MG63 (cell line): ENCODE results near the gene TMBIM6. TPM values are rescaled to one million over a fixed set of nuclear protein-coding genes. Genes with fewer than 3 reads are reported as not detected.

Source experiments
- DNase-seq: peaks from one replicate; pipeline ENCODE4 v3.0.0-alpha.2; 2020
- H3K27me3 ChIP-seq: fragments of 250-450 bp; sonication (Bioruptor Pico); 2 replicates; pipeline ENCODE4 v1.5.1; 2020; ENCODE audit warnings: mild to moderate bottlenecking, moderate library complexity
- H3K36me3 ChIP-seq: fragments of 250-450 bp; sonication (Bioruptor Pico); 2 replicates; pipeline ENCODE4 v1.5.1; 2020; ENCODE audit warnings: mild to moderate bottlenecking, moderate library complexity
- H3K4me3 ChIP-seq: fragments of 250-450 bp; sonication (Bioruptor Pico); 2 replicates; pipeline ENCODE4 v1.5.1; 2020; ENCODE audit warnings: mild to moderate bottlenecking, moderate library complexity
- H3K9me3 ChIP-seq: fragments of 250-450 bp; sonication (Bioruptor Pico); 2 replicates; pipeline ENCODE4 v1.5.1; 2020; ENCODE audit warnings: mild to moderate bottlenecking, moderate library complexity
- total RNA-seq: library from RNA; depleted of rRNA; stranded (reverse); fragments of >200 nt; shearing (Covaris generic); gene quantifications from 2 replicates; pipeline ENCODE4 v1.2.3, GENCODE V29; 2014; ENCODE audit warnings: low replicate concordance

Gene TMBIM6
- total RNA-seq, 1 experiment from 2014 or later, result 260 TPM

DNA sequence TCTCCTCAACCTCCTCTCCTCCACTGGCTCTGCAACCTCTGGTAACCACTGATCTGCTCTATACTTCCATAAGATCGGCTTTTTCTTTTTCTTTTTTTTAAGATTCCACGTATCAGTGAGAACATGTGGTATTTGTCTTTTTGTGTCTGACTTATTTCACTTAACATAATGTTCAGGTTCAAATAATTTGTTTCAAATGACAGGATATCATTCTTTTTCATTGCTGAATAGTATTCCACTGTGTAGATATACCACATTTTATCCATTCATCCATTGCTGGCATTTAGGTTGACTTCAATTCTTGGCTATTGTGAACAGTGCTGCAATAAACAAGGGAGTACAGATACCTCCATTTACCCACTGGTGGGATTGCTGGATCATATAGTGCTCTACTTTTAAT, 46.3 kb downstream of the TMBIM6 start:
- H3K27me3 ChIP-seq, result no peaks in the 10 kb centered on the region
- no peak overlapping the region for H3K4me3 ChIP-seq
- no peaks in the 10 kb centered on the region for H3K36me3 ChIP-seq
- no peak for DNase-seq
- no peaks in the 10 kb centered on the region for H3K9me3 ChIP-seq

- no peak for DNase-seq
- Histone ChIP-seq H3K27me3 (no peaks in the 10 kb centered on the region), H3K9me3 (no peaks in the 10 kb centered on the region), H3K36me3 (no peaks in the 10 kb centered on the region), H3K4me3 (no peak overlapping the region)
Observed at GRCh38 chr12:49789992-49790391, 48.6 kb downstream of the TMBIM6 start.

DNA sequence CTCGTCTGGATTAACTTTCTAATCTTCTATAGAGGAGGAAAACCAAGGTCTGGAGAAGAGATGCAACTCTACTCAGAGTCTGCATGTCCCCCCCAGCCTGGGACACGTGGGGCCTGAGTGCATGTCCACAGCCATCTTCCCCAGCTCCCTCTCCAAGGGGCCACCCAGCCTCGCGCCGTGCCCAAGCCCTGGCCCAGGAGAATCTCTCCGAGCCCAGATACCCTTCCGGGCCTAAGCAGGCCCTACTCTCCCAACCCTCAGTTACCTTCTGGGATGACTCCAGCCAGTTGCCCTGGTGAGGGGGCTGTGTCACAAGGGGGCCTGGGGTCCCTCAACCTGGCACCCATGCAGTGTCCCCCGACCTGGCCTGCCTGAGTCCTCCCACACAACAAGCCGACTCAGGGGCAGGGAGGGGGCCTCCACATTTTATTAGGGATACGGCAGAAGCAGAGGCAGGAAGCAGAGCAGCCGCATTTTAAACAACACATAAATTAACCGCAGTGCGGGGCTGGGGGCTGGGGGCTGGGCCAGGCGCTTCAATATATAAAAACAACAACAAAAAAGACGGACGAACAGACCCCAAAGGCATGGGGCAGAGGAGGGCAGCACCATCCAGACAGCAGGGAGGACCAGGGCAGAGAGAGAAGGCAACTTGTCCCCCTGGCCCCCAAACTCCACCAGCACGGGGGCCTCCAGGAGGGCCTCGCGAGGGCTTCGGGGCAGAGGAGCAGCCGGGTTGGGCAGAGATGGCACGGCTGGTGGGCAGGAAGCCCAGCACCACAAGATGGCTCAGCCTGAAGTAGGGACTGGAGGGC, 49.6 kb downstream of the TMBIM6 start:
- Histone ChIP-seq H3K27me3 (no peaks in the 10 kb centered on the region), H3K9me3 (no peaks in the 10 kb centered on the region), H3K4me3 (no peak overlapping the region), H3K36me3 (no peaks in the 10 kb centered on the region)
- DNase-seq, result no peak

- Histone ChIP-seq H3K27me3 (no peaks in the 10 kb centered on the region), H3K9me3 (no peaks in the 10 kb centered on the region), H3K4me3 (no peak overlapping the region), H3K36me3 (no peaks in the 10 kb centered on the region)
- no peak for DNase-seq
Observed at GRCh38 chr12:49791700-49792099, 50.3 kb downstream of the TMBIM6 start.

DNA sequence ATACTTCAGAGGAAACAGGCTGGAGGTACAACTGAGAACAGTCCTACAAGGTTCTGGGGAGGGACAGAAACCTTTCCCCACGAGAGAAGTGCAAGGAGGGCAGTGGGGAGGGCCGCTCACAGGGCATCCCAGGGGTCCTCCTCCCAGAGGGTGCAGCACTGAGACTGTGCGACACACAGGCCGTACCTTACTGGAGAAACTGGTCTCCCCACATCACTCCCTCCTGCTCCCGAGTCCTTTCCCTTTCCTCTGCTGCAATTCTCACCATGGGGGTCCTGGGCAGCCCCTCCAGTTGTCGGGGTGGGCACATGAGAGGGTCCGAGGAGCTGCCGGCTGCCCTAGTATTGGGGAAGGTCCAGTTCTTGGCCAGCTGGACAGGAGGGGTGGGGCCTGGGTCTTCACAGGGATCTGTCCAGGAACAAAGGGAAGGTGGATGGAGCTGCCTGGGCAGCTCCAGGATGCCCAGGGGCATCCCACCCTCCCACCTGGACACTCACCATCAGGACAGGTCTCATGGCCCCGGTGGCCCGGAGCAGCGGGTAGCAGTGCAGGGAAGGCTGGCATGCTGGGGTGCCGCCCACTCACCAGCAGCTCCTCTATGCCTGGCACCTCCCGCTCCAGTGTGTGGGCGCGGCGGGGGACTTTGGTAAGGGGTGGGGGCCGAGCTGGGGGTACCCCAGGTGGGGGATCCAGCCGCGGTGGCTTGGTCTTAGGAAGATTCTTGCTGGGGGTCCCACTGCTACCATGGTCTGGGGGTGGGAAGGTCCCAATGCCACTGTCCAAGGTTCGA, 51.0 kb downstream of the TMBIM6 start:
- Histone ChIP-seq H3K4me3 (no peak overlapping the region), H3K36me3 (no peaks in the 10 kb centered on the region), H3K27me3 (no peaks in the 10 kb centered on the region), H3K9me3 (no peaks in the 10 kb centered on the region)
- no peak for DNase-seq

GRCh38 chr12:49792976-49793580, 51.7 kb downstream of the TMBIM6 start:
- Histone ChIP-seq H3K9me3 (no peaks in the 10 kb centered on the region), H3K36me3 (0 out of 2 replicates have a peak, but pooled peaks cover 3% of the 10 kb centered on the region), H3K4me3 (no peak overlapping the region), H3K27me3 (no peaks in the 10 kb centered on the region)
- no peak for DNase-seq

GRCh38 chr12:49793620-49794019, 52.3 kb downstream of the TMBIM6 start:
- 0 out of 2 replicates have a peak, but pooled peaks cover 3% of the 10 kb centered on the region for H3K36me3 ChIP-seq
- DNase-seq, result no peak

GRCh38 chr12:49794021-49794420, 52.7 kb downstream of the TMBIM6 start:
- Histone ChIP-seq H3K9me3 (no peaks in the 10 kb centered on the region), H3K36me3 (0 out of 2 replicates have a peak, but pooled peaks cover 3% of the 10 kb centered on the region), H3K4me3 (no peak overlapping the region), H3K27me3 (no peaks in the 10 kb centered on the region)
- no peak for DNase-seq

More at GRCh38 chr12:49793620-49794019, 52.3 kb downstream of the TMBIM6 start:
- no peaks in the 10 kb centered on the region for H3K9me3 ChIP-seq
- H3K4me3 ChIP-seq, result no peak overlapping the region
- no peaks in the 10 kb centered on the region for H3K27me3 ChIP-seq

DNA sequence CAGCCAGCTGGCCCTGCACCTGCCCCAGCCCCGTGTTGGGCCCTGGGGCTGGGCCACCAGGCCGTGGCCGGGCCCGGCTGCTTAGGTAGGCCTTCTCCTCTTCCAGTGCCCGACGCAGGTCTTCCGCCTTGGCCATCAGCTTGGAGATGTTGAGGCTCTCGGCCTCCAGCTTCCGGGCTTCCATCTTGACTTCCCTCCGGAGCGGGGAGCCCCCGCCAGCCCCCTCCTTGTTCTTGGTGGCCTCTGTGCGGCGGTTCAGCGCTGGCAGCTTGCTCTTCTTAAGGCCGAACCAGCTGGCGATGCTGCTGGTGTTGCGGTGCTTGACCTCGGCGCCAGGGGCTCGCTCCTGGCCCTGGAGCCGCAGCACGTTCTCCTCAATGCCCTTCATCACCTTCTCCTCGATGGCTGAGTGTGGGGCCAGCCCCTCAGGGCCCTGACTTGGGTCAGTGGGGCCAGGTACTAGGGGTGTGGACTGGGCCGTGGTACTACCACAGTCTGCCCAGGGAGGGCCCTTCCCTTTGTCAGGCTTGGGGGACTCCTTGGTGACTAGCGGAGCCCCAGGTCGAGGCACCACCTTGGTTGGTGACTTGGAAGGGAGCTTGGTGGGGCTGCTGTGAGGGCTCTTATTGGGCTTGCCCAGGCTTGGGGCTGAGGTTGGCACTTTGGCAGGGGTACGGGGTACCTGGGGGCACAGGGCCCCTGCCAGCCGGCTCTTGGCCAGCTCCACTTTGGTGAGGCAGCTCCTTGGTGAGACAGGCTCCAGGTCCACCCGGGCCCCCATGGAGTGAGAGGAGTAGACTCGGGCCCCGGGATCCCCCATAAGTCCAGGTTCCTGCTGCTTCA, 53.7 kb downstream of the TMBIM6 start:
- Histone ChIP-seq H3K27me3 (no peaks in the 10 kb centered on the region), H3K9me3 (no peaks in the 10 kb centered on the region), H3K4me3 (no peak overlapping the region), H3K36me3 (0 out of 2 replicates have a peak, but pooled peaks cover 3% of the 10 kb centered on the region)
- no peak for DNase-seq

- Histone ChIP-seq H3K36me3 (0 out of 2 replicates have a peak, but pooled peaks cover 3% of the 10 kb centered on the region), H3K4me3 (no peak overlapping the region), H3K27me3 (no peaks in the 10 kb centered on the region), H3K9me3 (no peaks in the 10 kb centered on the region)
- DNase-seq, result no peak
Observed at GRCh38 chr12:49795654-49796105, 54.3 kb downstream of the TMBIM6 start.

DNA sequence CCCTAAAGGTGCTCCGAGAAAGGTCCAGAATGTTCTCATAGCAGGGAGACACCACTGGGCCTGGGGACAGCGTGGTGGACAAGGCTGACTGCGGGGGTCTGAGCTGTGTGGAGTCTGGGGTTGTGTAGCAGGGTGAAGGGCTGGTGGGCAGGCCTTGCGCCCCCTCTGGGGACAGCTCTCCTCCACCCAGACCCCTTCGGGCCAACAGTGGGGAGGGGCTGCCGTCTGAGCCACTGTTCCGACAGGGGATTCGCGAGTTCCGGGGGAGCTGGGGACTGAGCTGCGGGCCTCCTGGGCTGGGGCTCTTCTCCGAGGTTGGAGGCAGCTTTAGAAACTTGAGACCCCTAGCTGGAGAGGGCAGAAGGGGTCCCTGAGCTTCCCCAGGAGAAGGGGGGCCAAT, 54.8 kb downstream of the TMBIM6 start:
- peaks cover 3% of the 10 kb centered on the region; the same call in 1 of the 2 replicates for H3K36me3 ChIP-seq
- no peaks in the 10 kb centered on the region for H3K27me3 ChIP-seq
- H3K4me3 ChIP-seq, result no peak overlapping the region
- no peaks in the 10 kb centered on the region for H3K9me3 ChIP-seq
- no peak for DNase-seq

GRCh38 chr12:49796606-49797448, 55.5 kb downstream of the TMBIM6 start:
- no peaks in the 10 kb centered on the region for H3K27me3 ChIP-seq
- no peak overlapping the region for H3K4me3 ChIP-seq
- no peaks in the 10 kb centered on the region for H3K9me3 ChIP-seq
- H3K36me3 ChIP-seq, result peaks cover 3% of the 10 kb centered on the region; the same call in 1 of the 2 replicates
- no peak for DNase-seq

DNA sequence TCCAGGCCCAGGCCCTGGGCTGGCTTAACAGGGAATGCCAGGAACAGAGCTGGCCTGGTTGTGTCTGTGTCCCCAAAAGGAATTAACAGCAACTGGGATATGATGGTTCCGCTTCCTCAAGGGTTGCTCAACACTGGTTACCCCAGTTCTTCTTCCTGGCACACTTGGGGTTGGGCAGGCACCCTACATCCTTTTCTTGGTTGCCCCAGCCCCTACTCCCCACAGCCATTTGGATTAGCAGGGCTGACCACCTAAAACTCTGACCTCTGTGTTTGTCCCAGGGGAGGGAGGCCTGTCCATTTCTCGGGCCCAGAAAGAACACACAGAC, 56.1 kb downstream of the TMBIM6 start:
- DNase-seq, result no peak
- Histone ChIP-seq H3K27me3 (no peaks in the 10 kb centered on the region), H3K9me3 (no peaks in the 10 kb centered on the region), H3K36me3 (peaks cover 3% of the 10 kb centered on the region; the same call in 1 of the 2 replicates), H3K4me3 (no peak overlapping the region)

- Histone ChIP-seq H3K4me3 (no peak overlapping the region), H3K36me3 (peaks cover 3% of the 10 kb centered on the region; the same call in 1 of the 2 replicates), H3K9me3 (no peaks in the 10 kb centered on the region), H3K27me3 (no peaks in the 10 kb centered on the region)
- DNase-seq, result no peak
Observed at GRCh38 chr12:49798248-49798647, 56.9 kb downstream of the TMBIM6 start.

- no peak for DNase-seq
- Histone ChIP-seq H3K27me3 (no peaks in the 10 kb centered on the region), H3K4me3 (no peak overlapping the region), H3K36me3 (peaks cover 3% of the 10 kb centered on the region; the same call in 1 of the 2 replicates), H3K9me3 (no peaks in the 10 kb centered on the region)
Observed at GRCh38 chr12:49798934-49799333, 57.6 kb downstream of the TMBIM6 start.
